Right forelimb (tissue), 1 donor: ENCODE results near the gene MACO1.
"Not testable (repeated sequence)": the region's sequence is repeated elsewhere in the genome, so short reads cannot be mapped to it uniquely, and the experiment has no call there.

ENCODE experiments used
- DNase-seq: peaks from one replicate; pipeline ENCODE4 v3.0.0-alpha.2; 2018

MACO1 gene

DNA sequence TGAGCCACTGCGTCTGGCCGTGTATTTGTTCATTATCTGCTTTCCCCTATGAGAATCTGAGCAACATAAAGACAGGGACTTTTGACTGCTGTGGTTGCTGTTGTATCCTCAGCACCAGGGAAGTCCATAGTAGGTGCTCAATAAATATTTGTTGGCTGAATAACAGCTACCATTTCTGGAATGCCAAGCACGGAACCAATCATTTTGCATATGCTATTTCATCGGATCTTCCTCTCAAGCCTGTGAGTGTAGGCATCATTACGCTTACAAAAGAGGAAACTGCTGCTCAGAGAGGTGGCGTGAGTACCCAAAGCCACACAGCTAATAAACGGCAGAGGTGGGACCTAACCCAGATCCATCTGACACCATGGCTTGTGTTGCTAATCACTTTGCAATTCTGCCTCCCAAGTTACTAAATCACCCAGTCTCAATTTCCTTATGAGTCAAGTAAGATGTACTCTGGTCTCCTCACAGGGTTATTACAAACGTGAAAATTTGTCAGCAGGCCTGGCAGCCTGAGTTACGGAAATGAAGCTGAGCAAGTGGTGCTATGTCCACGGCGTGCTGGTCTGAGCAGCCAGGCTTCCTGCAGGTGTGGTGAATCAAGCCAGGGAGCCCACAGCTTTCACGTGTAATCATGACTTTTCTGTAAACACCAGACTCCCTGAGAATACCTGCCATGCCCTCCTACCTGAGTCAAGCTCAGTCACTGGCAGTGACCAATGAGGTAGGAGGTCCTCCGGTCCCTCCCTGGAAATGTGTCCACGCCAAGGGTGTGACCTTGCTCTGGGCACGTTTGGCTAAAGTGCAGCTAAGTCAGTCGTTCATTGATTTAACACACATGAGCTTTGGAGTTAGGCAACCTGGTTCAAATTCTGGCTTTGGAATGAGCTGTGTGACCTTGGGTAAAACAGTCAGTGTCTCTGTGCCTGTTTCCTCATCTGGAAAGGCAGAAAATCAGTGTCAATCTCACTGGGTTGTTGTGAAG, 5.3 kb upstream of the MACO1 start:
- DNase-seq, result no peak

GRCh38 chr1:25427696-25428095, 3.0 kb upstream of the MACO1 start:
- DNase-seq, result no peak

- no peak for DNase-seq
Observed at GRCh38 chr1:25428475-25429166, 2.1 kb upstream of the MACO1 start.

DNA sequence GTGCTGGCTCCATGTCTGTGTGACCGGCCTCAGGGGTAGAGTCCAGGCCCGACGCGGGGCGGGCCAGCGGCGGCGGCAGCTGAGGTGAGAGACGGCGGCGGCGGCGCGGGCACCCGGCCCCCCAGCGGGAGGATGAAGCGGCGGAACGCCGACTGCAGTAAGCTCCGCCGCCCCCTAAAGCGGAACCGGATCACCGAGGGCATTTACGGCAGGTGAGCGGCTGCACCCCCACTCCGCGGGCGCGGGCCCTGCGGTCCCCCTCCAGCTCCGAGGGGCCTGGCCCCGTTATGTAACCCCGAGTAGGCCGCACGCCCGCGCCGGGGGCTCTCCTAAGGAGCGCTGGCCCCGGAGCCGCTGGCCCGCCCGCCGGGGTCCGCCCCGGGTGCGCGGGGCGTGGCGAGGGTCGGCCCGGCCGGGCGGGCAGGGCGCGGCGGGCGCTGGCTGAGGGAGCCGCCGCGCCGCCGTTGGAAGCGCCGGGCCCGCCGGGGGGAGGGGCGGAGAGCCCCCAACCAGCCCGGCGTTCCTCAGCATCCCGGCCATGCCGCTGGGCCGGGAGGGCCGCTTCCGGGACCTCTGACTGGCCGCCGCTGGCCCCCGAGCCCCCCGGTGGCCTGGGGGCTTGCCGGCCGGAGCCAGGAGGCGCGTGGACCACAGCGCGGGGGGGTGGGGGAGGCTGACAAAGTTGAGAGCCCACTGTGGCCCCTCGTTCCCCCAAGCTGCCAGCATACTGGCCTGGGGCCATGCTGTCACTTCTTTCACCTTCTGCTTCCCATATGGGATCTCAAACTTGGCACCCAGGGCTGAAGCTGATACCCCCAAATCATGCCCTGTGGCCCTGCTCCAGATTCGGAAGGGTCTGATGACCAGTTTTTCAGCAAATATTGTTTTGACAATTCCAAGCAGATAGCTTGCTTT, 527 bp downstream of the MACO1 start:
- DNase-seq, result no peak

DNA sequence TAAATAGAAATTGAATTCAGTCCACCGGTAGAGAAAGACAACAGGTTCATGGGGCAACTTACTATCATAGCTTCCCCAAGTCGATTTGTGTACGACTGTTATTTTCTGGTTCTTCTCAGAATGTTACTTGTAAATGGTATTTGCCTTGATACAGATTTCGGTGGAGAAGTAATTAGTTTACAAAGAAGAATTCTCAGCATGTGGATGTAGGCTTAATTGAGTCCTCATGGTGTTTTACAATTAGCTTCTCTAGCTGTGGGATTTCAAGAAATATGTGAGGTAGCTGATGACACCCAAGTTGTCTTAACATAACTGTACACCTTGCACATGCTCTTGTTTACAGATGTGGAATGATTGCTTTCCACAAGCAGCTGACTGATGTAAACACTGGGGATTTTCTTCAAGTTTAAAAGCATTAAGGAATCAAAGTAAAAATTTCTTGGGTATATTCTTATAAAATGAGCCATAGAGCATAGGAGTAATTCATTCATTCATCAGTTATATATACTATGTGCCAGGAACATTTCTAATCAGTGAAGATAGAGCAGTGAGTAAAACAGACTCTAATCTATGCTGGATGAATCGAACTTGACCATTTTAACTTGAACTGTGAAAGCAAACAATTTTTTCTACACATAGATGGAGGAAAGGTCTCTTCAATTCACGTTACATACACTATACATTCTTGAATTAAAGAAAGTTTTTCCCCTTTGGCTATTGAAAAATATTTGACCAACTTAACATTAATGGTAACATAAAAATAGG, 1.4 kb downstream of the MACO1 start:
- no peak for DNase-seq

GRCh38 chr1:25432749-25433388, 2.2 kb downstream of the MACO1 start:
- DNase-seq, result no peak

- no peak for DNase-seq
Observed at GRCh38 chr1:25433389-25434186, 2.9 kb downstream of the MACO1 start.

DNA sequence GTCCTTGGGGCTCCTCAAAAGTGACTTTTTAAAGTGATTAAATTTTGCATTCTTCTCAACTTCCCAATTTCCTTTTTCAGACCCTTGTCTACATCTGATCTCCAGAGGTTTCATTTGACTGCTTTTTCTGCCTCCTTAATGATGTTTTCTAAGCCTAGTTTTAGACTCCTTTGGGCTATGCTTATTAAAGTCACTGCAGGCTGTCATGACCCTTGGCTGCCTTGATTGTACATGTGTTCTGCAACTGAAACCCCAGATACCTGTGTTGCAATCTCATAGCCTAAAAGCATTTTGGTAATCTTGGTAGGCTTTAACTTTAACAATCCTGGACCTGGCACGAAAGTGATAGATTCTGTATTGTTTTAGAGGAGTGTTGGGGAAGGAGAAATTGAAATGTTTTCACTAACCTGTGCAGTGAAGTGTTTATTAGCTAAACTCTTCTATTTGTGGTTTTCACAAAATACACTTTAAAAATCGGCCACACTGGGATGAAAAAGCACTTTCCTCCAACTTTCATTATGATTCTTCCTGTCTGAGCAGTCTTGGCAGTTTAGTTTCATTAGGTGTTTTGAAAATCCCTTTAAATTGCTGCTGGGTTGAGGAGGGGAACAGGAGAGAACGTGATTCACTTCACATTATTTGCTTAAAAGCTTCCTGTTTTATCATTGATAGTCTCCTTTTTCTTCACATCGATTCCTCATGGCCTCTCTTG, 4.9 kb downstream of the MACO1 start:
- DNase-seq, result no peak

DNA sequence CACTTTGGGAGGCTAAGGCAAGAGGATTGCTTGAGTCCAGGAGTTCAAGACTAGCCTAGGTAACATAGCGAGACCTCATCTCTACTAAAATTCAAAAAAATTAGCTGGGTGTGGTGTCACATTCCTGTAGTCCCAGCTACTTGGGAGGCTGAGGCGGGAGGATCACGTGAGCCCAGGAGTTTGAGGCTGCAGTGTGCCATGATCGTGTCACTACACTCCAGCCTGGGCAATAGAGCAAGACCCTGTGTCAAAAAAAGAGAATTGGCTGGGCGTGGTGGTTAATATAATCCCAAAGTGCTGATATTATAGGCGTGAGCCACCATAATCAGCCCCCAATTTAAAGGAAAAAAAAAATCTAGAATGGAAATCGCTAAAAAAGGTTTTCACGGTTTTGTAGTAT, 7.0 kb downstream of the MACO1 start:
- DNase-seq, result no peak

DNA sequence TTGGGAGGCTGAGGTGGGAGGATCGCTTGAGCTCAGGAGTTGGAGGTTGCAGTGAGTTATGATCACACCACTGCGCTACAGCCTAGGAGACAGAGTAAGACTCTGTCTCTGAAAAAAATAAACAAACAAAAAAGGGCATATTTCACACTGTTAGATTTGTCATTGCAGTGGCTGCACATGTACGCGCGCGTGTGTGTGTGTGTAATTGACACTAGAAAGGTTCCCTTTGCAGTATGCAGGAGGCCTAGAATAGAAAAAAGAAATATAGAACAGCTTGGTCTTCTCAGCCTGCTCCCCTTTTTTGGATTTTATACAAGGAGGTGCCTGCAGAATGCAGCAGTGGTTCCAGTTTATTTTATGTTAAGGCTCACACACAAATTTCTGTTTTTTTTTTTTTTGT, 8.6 kb downstream of the MACO1 start:
- no peak for DNase-seq

DNA sequence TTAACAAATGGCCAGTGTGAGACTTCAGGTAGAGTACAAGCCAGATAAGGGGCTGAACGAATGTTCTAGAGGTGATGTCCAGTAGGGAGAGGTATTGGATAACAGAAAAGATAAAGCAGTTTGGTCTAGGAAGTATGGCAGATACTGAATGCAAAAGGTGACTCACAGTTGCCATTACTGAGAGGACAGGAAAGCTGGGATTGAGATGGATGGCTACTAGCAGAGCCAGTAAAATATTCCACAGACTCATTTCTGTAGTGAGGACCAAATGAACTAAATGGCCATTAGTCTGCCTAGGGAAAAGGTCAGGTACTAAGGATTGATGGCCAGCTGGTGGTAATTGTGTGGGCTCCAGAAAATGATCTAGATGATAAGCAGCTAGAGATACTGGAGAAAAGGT, 11.5 kb downstream of the MACO1 start:
- DNase-seq, result no peak

DNA sequence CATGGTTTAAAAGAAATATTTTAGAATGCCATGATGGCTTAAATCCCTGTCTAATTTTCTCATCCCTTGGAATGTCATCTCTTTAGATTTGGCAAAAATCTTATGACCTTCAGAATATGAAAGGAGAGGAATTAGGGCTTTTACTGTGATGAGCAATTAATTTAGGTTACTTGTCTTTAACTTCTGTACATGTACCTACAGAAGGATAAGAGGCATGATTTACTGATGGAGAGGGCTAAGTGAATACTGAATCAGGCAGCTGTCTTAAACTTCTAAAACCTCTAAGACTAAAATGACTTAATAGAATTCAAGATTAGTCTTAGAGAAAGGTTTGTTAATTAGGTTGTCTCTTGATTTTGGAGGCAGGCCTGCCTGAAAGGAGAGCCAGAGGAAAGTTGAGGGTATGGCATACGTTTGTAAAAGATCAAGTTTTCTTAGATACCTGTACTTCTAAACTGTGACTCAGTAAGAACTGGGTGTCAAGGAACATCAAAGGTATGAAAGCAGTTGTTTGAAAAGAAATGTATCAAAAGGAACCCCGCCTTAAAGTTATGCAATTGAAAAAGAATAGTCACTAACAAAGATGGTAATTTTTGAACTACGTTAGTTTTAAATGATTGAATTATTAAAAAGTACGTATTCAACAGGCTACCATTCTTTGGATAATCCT, 12.5 kb downstream of the MACO1 start:
- DNase-seq, result no peak

DNA sequence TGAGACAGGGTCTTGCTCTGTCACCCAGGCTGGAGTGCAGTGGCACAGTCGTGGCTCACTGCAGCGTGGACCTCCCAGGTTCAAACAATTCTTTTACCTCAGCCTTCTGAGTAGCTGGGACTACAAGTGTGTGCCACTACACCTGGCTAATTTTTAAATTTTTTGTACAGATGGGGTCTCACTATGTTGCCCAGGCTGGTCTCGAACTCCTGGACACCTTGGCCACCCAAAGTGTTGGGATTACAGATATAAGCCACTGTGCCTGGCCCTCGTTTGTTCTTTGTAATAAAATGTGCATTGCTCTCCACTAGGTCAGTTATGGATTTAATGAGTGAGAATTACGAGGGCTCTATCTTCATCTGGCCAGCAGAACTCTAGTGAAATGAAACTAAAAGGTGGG, 13.9 kb downstream of the MACO1 start:
- DNase-seq, result not testable (repeated sequence)

GRCh38 chr1:25445993-25446538, 15.4 kb downstream of the MACO1 start:
- DNase-seq, result no peak

DNA sequence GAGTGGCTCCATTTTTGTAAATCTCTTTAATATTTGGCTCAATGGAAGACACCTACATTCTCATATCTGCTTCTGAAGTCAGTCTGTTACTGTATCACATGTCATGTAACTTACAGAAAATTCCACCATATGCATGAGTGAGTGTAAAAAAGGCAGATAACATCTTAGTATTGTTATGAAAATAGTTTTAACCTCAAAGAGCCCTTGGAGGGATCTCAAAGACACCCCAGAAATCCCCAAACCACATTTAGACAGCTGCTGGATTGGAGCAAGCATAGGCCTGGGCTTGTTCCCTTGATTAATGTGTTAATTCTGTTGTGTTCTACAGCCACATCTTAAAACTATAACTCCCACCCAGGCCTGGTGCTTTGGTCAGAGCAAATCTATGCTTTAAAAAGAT, 16.9 kb downstream of the MACO1 start:
- DNase-seq, result no peak

DNA sequence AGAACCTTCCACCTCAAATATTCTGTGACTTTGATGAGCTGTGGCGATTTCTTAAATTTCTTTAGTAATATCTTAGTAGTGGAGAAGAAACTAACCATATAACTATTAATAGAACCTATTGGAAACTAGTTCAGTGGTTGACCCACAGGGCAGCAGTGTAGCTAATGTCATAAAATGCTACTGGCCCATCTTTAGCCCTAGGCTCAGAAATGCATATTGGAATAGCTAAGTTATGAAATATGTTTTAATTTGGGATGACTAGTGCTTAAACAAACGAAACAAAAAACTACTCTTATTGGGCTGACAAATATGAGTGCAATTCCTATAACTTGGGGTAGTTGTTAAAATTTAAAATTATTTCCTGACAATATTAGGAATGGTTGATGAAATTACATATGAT, 20.2 kb downstream of the MACO1 start:
- DNase-seq, result no peak

GRCh38 chr1:25451908-25452307, 21.2 kb downstream of the MACO1 start:
- no peak for DNase-seq

- DNase-seq, result no peak
Observed at GRCh38 chr1:25456502-25456901, 25.8 kb downstream of the MACO1 start.
